Fibroblast of lung (primary cell): Measurements from ENCODE around the gene NCOA4.

Experiments
- EZH2 ChIP-seq: IDR thresholded peaks from 2 replicates; pipeline ENCODE4 v1.5.1; 2012; ENCODE audit warnings: low read length, control low read depth, mild to moderate bottlenecking; ENCODE audit errors: missing control alignments
- TF ChIP-seq, protein P1 (sequence below), 2 donors: IDR thresholded peaks in 1 of 2; conservative IDR thresholded peaks in 1 of 2; 1 replicate in 1 of 2; 2 replicates in 1 of 2; pipeline ENCODE4 v1.5.1; 2011 to 2012; ENCODE audit warnings: low read length in 2 of 2, control low read depth in 1 of 2, inconsistent platforms in 1 of 2, low read depth in 1 of 2, mild to moderate bottlenecking in 1 of 2

DNA sequence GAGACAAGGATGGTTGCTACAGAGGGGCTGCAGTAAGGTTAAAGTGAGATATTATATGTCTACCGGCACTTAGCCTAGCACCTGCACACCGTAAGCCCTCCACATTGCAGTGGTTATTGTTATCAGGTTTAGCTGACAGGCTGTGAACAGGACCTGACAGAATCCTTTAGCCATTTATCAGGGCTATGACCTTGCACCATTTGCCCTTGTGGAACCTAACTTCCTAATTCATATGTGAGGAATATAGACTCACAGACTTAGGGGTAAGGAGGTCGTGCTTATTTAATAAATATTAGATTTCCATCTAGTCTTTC, 10.1 kb downstream of the NCOA4 start:
- TF ChIP-seq, protein P1, sequence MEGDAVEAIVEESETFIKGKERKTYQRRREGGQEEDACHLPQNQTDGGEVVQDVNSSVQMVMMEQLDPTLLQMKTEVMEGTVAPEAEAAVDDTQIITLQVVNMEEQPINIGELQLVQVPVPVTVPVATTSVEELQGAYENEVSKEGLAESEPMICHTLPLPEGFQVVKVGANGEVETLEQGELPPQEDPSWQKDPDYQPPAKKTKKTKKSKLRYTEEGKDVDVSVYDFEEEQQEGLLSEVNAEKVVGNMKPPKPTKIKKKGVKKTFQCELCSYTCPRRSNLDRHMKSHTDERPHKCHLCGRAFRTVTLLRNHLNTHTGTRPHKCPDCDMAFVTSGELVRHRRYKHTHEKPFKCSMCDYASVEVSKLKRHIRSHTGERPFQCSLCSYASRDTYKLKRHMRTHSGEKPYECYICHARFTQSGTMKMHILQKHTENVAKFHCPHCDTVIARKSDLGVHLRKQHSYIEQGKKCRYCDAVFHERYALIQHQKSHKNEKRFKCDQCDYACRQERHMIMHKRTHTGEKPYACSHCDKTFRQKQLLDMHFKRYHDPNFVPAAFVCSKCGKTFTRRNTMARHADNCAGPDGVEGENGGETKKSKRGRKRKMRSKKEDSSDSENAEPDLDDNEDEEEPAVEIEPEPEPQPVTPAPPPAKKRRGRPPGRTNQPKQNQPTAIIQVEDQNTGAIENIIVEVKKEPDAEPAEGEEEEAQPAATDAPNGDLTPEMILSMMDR (conservative IDR thresholded peaks at IDR 0.05 in 1 of 2, IDR thresholded peaks at IDR 0.05 in 1 of 2; ENCODE audit: low read depth in 1 of 2, low read length in 2 of 2) = no peak
- TF ChIP-seq EZH2 = no peak
